Tibial nerve (tissue), 4 donors: ENCODE measurements around the gene GRK1. TPM values are rescaled to one million over a fixed set of nuclear protein-coding genes. Genes with fewer than 3 reads are reported as not detected.

Experiments used
- DNase-seq, 2 donors: peaks; one replicate each; pipeline ENCODE4 v3.0.0-alpha.2; 2019; ENCODE audit warnings: low spot score in 2 of 2
- H3K27ac ChIP-seq, 4 donors: fragments of 200-600 bp; sonication (generic) in 3 of 4; one replicate each; pipeline ENCODE4 v1.5.1; 2017 to 2019; ENCODE audit warnings: mild to moderate bottlenecking in 1 of 4
- H3K27me3 ChIP-seq, 2 donors: fragments of 200-600 bp; sonication (generic) in 1 of 2; one replicate each; pipeline versions ENCODE4 v1.5.1 to v1.6.0; 2017 to 2019
- H3K36me3 ChIP-seq, 3 donors: fragments of 200-600 bp; sonication (generic); one replicate each; pipeline ENCODE4 v1.5.1; 2018 to 2019
- H3K4me1 ChIP-seq, 4 donors: fragments of 200-600 bp; sonication (generic) in 3 of 4; one replicate each; pipeline ENCODE4 v1.5.1; 2017 to 2019
- H3K4me3 ChIP-seq, 4 donors: fragments of 200-600 bp; sonication (generic) in 3 of 4; one replicate each; pipeline ENCODE4 v1.5.1; 2017 to 2019; ENCODE audit warnings: mild to moderate bottlenecking in 1 of 4, moderate library complexity in 1 of 4
- H3K9me3 ChIP-seq, 4 donors: fragments of 200-600 bp; sonication (generic) in 3 of 4; one replicate each; pipeline ENCODE4 v1.5.1; 2017 to 2019
- CTCF ChIP-seq, 5 experiments: fragments of 200-600 bp in 3 of 5; fragments of 450-650 bp in 2 of 5; sonication (generic) in 3 of 5; IDR thresholded peaks; one replicate each; pipeline ENCODE4 v1.5.1; 2016 to 2019; ENCODE audit warnings: antibody characterized with exemption in 5 of 5, mild to moderate bottlenecking in 3 of 5, moderate library complexity in 2 of 5
- EP300 ChIP-seq, 2 donors: sonication (generic); formaldehyde crosslinking; IDR thresholded peaks; one replicate each; pipeline ENCODE4 v1.6.1; 2017; ENCODE audit warnings: antibody characterized with exemption in 2 of 2, mild to moderate bottlenecking in 1 of 2
- POLR2A ChIP-seq, 2 donors: fragments of 450-650 bp; IDR thresholded peaks; one replicate each; pipeline ENCODE4 v1.6.1; 2017; ENCODE audit warnings: antibody characterized with exemption in 2 of 2, mild to moderate bottlenecking in 2 of 2, moderate library complexity in 2 of 2
- WGBS, 2 donors: methylation state at CpG; one replicate each; pipeline ENCODE4 v1.1.5; 2018; 5-methylcytosine and 5-hydroxymethylcytosine counted together
- total RNA-seq, 4 donors: library from RNA; depleted of rRNA; stranded (reverse); fragments of >200 nt; gene quantifications; one replicate each; pipeline ENCODE4 v1.1.0, GENCODE V29; 2016

The GRK1 gene
- total RNA-seq, 4 donors from 2014 or later = not detected

GRCh38 chr13:113630296-113630695, 36.7 kb upstream of the GRK1 start:
- H3K36me3 ChIP-seq = peaks cover 0 to 72% (median 4%) of the 10 kb centered on the region in 3 donors

DNA sequence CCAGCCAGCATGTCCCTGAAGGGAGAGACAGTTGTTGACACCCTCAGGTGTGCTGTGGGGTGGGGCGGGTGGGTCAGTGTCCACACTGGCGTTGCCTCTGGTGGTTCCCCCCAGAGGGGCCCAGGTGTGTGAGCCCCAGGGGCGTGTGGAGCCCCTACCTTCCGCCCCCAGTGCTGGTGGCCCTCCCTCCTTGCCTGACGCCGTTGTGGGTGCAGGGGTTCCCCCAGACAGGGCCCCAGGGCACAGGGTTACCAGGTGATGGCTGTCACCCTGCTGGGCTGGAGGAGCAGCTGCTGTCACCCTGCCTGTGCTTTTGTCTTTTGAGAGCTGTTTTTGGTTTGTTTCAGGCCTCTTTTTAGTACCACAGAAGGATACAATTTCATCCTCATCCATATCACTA, 36.2 kb upstream of the GRK1 start:
- H3K27me3 ChIP-seq = no peaks in the 10 kb centered on the region
- H3K4me3 ChIP-seq = no peak overlapping the region
- WGBS, 2 donors = 87 to 95% methylated on average over 6 of the region's 6 CpGs
- no peaks in the 10 kb centered on the region for H3K9me3 ChIP-seq
- no peak overlapping the region for H3K27ac ChIP-seq
- DNase-seq = no peak
- TF ChIP-seq EP300 (IDR thresholded peaks at IDR 0.05) (no peak), POLR2A (IDR thresholded peaks at IDR 0.05) (no peak), CTCF (IDR thresholded peaks at IDR 0.05) (no peak)
- peaks cover 0 to 77% (median 4%) of the 10 kb centered on the region in 3 donors for H3K36me3 ChIP-seq
- peaks cover 0 to 6% (median 0%) of the 10 kb centered on the region in 4 donors for H3K4me1 ChIP-seq

More at GRCh38 chr13:113630296-113630695, 36.7 kb upstream of the GRK1 start:
- no peak overlapping the region for H3K27ac ChIP-seq
- no peaks in the 10 kb centered on the region for H3K9me3 ChIP-seq
- WGBS, 2 donors = 92 to 94% methylated on average over 11 of the region's 11 CpGs
- TF ChIP-seq POLR2A (IDR thresholded peaks at IDR 0.05) (no peak), CTCF (IDR thresholded peaks at IDR 0.05) (no peak)
- H3K4me3 ChIP-seq = no peak overlapping the region
- peaks cover 0 to 6% (median 0%) of the 10 kb centered on the region in 4 donors for H3K4me1 ChIP-seq
- no peak for DNase-seq
- H3K27me3 ChIP-seq = no peaks in the 10 kb centered on the region

DNA sequence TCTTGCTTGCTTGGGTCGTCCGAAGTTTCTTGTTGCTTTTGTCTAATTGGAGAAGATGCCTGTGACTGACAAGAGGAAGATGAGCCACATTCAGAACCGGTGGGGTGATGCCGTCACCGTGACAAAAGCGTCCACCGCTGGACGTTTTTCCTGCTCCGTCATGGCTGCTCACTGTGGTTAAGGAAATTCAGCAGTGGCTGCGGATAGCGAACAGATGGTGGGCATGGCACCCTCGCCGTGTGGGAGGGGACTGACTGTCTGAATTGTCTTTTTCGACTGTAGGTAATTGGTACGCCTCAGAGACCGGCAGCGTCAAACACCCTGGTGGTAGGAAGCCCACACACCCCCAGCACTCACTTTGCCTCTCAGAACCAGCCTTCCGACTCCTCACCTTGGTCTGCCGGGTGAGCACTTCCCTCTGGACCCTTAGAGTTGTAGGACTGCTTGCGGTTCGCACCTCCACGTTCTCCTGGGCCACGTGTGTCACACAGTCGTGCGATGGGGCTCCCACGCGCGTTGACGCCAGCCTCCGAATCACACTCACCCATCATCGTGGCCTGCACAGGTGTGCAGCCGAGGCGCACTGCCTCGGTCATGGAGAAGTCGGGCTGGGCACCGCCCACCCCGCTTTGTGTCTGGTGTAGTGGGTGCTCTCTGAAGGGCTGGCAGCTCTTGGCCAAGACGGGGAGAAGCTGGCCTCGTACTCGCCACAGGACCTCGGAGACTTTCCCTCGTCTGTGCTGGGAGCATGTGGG, 35.5 kb upstream of the GRK1 start:
- no peak overlapping the region for H3K4me3 ChIP-seq
- 91 to 95% methylated on average over 34 to 42 of the region's 42 CpGs for WGBS, 2 donors
- TF ChIP-seq CTCF (IDR thresholded peaks at IDR 0.05) = no peak
- no peak for TF ChIP-seq EP300 (IDR thresholded peaks at IDR 0.05)
- TF ChIP-seq POLR2A (IDR thresholded peaks at IDR 0.05) = no peak
- no peak overlapping the region for H3K27ac ChIP-seq
- no peaks in the 10 kb centered on the region for H3K9me3 ChIP-seq
- H3K27me3 ChIP-seq = no peaks in the 10 kb centered on the region
- peaks cover 0 to 84% (median 10%) of the 10 kb centered on the region in 3 donors for H3K36me3 ChIP-seq
- H3K4me1 ChIP-seq = no peaks in the 10 kb centered on the region
- no peak for DNase-seq

- no peak for TF ChIP-seq EP300 (IDR thresholded peaks at IDR 0.05)
- no peaks in the 10 kb centered on the region for H3K27me3 ChIP-seq
- no peak overlapping the region for H3K4me3 ChIP-seq
- no peaks in the 10 kb centered on the region for H3K4me1 ChIP-seq
- WGBS, 2 donors = 92 to 94% methylated on average over 38 of the region's 38 CpGs
- no peak for DNase-seq
- H3K27ac ChIP-seq = no peak overlapping the region
- peaks cover 0 to 89% (median 12%) of the 10 kb centered on the region in 3 donors for H3K36me3 ChIP-seq
- no peaks in the 10 kb centered on the region for H3K9me3 ChIP-seq
Measured at GRCh38 chr13:113632706-113633484, 34.1 kb upstream of the GRK1 start.

DNA sequence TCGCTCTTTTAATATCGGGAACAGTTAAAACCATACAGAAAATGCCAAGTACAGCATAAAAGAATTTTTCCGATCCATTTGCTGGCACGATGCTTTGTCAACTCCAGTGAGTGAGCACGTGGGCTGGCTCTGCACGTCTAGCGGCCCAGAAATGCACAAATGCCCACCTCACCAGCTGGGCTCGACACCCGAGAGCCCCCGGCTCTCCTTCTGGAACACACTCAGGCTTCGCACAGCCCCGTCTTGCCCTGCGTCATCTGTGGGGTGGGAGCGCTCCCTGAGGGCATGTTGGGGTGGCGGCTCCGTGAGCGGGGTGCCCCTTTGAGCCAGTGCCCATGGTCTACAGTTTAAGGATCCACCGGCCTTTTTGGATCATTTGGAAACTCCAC, 33.5 kb upstream of the GRK1 start:
- H3K9me3 ChIP-seq = no peaks in the 10 kb centered on the region
- H3K4me1 ChIP-seq = no peaks in the 10 kb centered on the region
- H3K27ac ChIP-seq = no peak overlapping the region
- no peaks in the 10 kb centered on the region for H3K27me3 ChIP-seq
- WGBS, 2 donors = 95 to 97% methylated on average over 18 of the region's 18 CpGs
- no peak for TF ChIP-seq CTCF (IDR thresholded peaks at IDR 0.05)
- TF ChIP-seq EP300 (IDR thresholded peaks at IDR 0.05) = no peak
- TF ChIP-seq POLR2A (IDR thresholded peaks at IDR 0.05) = no peak
- H3K4me3 ChIP-seq = no peak overlapping the region
- H3K36me3 ChIP-seq = peaks cover 0 to 91% (median 12%) of the 10 kb centered on the region in 3 donors
- no peak for DNase-seq
